Left forelimb (tissue), 1 donor: ENCODE results near the gene SMARCC1.

ENCODE experiments used
- DNase-seq: peaks from one replicate; pipeline ENCODE4 v3.0.0-alpha.2; 2018; ENCODE audit warnings: low spot score

Gene SMARCC1

DNA sequence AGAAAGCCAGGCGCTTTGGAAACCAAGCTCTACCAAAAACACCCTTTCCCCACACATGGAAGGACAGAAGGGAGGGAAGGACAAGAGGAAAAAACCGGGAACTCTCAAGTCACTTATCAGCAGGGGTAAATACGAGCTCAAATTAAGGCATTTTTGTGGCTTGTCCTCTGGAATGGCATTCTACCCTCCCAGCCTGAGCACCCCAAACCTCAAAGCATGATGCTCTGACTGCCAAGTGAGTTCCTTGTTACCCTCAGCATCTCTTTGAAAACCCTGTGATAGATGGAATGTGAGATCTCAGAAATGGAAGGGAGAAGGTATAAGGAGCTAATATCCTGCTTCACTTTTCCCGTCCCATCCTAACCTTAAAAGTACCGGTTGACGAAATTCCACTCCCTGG, 194.9 kb downstream of the SMARCC1 start:
- no peak for DNase-seq

DNA sequence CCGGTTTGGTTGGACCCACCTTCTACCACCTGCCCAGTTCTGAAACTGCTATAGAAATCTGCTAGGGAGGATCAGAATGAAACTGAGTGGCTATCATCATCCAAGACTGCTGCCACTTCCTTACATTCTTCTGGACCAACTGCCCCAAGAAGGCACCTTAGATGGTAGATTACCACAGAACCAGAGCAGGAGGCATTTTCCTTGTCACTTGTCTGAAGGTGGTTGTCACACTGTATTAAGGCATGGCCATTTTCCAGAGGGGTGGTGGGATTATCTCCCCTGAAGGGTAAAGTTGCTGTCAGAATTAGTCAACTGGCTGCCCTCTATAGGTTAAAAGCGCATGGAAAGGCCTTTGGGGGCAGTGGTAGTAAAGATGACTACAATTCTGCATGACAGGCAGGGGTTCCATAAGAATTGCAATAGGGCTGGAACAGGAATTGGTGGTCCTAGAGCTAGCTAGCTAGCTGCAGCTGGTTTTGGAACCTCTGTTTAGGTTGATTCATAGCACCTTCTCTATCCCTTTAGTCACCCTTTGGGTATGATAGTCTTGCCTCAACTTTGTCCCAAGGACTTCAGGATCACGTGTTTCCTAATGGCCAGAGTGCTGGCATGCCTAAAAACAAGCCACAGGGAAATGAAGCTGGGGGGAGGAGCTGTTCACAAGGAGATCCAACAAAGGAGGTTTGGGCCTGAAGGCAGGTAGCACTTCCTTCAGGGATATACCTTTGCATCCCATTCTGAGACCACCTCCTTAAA, 198.2 kb downstream of the SMARCC1 start:
- DNase-seq, result no peak

DNA sequence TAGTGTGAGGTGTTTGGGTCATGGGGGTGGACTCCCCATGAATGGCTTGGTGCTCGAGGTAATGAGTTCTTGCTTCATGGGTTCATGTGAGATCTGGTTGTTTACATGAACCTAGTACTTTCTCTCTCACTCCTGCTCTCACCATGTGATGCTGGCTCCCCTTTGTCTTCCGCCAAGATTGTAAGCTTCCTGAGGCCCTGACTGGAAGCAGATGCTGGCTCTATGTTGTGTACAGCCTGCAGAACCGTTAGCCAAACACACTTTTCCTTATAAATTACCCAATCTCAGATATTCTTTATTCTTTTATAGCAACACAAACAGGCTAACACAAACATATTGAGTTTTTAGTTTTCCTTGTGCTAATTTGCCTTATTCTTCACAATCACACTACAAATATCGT, 199.9 kb downstream of the SMARCC1 start:
- no peak for DNase-seq

DNA sequence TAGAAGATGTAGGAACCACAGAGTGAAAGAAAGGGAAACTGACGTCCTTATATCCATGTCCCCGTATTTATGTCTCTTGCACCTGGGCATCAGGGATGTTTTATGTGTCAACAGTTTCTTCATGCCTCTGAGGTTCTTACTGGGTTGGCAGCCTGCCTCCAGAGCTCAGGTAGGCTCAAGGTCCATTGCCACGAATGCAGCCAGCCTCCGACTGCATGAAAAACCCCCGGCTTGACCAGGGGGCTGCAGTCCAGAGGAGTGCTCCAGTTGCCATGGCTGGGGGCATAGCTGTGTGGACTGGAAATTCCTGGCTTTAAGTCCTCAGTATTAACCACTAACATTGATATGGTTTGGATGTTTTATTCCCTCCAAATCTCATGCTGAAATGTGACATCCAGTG, 200.3 kb downstream of the SMARCC1 start:
- DNase-seq, result no peak

DNA sequence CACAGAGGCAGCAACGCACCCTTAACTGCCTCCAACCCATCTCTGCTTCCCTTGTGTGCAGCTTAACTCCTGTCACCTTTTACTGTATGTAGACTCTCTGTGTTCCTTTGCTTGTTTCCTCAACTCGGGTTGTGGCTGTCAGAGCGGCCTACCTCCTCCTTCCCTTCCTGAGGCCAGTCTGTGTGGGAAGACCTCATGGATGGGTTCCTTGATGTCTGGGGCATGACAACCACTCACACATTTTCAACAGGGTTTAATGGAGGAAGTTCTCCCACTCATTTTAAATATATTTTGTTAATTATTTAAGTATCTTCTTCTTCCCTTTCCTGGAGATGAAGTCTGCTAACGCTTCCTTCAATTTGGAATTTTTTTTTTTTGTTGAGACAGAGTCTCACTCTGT, 201.2 kb downstream of the SMARCC1 start:
- no peak for DNase-seq

GRCh38 chr3:47579875-47580274, 201.8 kb downstream of the SMARCC1 start:
- DNase-seq, result no peak

- no peak for DNase-seq
These were observed 202.7 kb downstream of the SMARCC1 start, which contains the start of gene CSPG5 for GRCh38 chr3:47578691-47579632. Gene CSPG5, minus strand, starts transcription at chr3:47578865. Its CDS starts 172 bp downstream, at chr3:47578693.

- DNase-seq, result peak; percentile 71
These were observed 203.5 kb downstream of the SMARCC1 start for GRCh38 chr3:47578119-47578632.

- DNase-seq, result no peak
These were observed 204.0 kb downstream of the SMARCC1 start for GRCh38 chr3:47577583-47578118.

DNA sequence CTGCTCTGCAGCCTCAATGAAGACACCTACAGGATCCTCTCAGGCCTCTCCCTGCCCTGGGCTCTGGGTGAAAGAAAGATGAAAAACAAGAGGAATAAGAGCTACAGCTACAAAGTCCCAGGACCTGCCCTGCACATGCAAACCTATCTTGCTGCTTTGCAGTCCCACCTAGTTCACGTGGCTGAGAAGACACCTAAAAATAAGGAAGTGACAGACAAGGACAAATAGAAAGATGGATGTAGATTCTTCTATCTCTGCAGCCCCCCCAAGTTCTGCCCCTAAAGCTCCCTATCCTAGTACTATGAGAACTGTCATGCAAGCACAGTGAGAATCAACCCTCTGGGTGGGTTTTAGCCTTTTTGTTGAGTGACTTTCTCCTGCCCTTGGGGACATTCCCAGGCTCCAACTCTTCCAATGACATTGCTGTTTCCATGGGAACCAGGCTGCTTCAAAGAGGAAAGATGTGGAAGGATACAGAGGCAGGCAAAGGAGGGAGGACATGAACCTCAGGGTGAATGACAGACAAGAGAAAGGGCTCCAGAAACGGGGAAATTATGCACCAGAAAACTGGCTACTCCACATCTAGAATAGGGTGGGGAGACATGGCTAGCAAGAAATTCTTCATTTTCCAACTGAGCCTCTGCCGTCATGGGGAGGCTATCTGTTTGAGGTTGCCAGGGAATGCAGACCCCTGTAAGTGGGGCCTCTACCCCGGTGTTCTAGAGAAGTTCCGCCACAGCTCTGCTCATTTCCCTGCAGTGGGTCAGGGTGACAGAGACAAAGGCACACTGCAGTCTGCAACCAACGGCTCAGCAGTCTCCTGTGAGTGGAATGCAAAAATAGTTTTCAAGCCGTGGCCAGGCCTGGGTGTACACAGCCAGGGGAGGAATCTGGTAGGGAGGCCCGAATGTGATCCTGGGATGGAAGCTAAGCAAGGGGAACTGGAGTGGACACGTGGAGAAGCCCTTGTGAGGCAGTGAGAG, 208.2 kb downstream of the SMARCC1 start:
- DNase-seq, result no peak

DNA sequence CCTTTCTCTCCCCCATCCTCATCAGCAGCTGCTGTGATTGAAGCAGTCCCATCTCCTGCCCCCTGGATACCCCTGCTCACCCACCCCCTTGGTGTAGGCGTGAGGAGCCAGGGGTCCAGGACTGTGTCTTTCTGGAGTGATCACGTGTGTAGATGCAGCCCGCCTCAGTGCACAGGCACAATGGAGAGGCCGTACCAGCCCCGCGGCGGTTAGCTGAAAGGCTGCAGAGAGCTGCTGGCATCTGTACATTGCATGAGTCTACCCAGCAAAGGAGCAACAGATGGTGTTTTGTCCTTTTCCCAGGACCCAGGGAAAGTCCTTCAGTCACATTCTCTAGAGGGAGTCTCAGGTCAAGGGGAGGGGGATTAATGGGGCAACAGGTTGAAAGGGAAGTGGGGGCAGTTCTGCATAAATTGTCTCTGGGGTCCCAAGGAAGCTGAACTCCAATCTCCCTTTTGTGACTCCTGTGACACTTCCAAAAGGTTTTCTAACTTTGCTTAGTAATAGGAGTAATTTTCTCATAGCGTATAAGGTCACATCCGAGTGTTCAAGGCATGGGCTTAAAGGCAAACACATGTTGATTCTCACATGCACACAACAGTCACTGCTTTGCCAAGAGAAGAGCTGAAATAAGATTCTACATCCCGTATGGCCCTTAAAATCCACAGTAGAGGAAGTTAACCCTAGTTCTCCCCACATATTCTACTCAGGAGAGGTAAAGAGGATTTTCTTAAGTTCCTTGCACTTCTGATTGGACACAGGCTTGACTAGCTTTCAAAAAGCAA, 210.1 kb downstream of the SMARCC1 start:
- DNase-seq, result no peak

DNA sequence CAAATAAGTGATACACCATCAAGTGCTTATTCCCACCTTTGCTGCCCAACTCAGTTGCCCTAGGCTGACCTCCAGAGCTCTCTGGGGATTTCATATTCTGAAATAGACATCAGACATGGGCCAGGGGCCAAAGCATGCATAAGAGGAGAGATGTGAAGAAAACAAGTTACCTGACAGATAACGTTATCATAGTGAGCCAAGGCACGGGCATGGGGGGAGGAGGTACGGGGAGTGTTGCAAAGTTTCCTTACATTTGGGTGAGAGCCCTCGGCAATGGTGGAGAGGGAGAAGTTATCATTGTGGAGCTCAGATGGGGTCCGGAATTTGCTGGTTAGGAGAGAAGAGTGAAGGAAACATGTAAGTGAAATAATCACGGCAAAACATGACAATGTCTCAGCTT, 212.8 kb downstream of the SMARCC1 start:
- no peak for DNase-seq

- no peak for DNase-seq
These were observed 214.5 kb downstream of the SMARCC1 start for GRCh38 chr3:47567149-47567548.

- no peak for DNase-seq
These were observed 215.0 kb downstream of the SMARCC1 start for GRCh38 chr3:47566667-47567066.

DNA sequence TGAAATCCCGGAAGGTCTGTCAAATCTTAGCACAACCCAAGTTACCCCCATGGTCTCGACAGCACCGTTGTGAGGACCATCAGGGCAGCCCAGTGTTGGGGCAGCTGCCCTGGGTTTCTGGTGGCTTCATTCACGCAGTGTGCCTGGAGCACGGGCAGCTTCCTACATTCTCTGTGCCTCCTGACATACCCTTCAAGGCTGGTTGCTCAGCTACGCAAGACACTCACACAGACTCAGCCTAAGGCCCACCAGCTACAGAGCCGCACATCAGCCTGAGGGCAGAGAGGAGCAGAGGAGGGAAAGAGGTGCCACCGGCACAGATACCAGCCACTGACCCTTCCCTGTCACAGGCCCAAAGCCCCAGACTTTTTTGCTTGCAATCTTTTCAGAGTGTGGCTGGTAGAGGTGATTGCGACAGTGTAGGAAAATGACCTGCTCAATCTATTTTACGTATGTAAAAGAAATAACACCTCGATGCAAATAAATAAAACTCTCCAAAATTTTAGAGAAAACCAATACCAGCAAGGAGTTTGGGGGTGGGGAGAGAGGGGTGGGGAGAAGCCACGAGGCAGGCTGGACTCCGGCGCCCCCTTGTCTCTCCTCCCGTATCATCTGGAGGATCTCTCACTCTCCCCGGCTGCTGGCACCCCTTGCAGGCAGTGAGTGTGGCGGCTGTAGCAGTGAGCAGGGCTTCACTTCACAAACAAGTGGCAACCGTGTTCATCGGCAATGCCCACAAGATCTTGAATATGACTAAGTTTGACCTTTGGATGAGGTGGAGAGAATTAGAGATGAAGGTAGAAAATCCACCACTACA, 215.8 kb downstream of the SMARCC1 start:
- no peak for DNase-seq

DNA sequence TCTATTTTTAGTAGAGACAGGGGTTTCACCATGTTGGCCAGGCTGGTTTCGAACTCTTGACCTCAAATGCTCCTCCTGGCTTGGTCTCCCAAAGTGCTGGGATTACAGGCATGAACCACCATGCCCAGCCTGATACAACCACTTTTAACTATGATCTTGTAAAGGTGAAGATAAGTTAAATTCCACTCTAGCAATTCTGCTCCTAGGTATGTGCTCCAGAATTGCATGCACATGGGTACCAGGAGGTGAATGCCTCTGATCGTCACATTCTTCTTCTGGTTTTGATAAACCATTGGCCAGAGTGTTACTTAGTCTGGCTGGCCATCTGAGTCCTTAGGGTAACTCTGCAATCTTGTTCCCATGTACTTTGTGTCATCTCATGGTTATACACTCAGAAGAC, 225.3 kb downstream of the SMARCC1 start:
- no peak for DNase-seq

DNA sequence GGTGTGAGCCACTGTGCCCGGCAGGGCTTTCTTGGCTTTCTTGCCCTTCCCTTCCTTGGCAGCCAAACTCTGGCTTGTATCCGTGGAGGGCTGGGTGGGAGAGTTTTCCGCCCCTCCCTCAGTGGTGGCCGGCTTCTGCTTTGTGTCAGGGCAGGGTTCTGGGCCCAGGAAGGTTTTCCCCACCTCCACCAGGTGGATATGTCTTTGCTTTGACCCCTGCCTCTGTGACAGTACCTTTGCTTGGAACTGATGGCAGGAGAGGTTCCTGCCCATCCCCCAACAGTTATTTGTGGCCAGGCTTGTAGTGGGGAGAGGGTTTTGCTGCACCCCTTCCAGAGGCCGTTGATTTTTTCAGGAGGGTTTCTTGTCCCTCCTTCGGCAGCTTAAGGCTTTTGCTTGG, 227.4 kb downstream of the SMARCC1 start:
- DNase-seq, result no peak

DNA sequence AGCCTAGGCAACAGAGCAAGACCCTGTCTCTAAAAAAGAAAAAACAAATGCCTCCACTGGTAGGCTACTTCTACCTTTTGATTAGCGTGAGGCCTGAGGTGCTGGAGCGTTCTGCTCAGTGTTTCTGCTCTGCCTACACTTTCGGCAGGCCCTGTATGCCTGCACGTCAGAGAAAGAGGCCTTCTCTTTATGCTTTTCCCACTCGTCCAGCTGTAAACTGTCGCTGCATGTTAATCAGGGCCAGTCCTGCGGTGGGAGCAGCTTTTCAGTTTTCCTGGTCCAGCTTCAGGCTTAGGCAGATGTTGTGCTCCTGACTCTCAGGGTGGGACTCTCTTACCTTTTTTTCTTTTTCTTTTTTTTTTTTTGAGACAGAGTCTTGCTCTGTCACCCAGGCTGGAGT, 228.3 kb downstream of the SMARCC1 start:
- DNase-seq, result no peak

DNA sequence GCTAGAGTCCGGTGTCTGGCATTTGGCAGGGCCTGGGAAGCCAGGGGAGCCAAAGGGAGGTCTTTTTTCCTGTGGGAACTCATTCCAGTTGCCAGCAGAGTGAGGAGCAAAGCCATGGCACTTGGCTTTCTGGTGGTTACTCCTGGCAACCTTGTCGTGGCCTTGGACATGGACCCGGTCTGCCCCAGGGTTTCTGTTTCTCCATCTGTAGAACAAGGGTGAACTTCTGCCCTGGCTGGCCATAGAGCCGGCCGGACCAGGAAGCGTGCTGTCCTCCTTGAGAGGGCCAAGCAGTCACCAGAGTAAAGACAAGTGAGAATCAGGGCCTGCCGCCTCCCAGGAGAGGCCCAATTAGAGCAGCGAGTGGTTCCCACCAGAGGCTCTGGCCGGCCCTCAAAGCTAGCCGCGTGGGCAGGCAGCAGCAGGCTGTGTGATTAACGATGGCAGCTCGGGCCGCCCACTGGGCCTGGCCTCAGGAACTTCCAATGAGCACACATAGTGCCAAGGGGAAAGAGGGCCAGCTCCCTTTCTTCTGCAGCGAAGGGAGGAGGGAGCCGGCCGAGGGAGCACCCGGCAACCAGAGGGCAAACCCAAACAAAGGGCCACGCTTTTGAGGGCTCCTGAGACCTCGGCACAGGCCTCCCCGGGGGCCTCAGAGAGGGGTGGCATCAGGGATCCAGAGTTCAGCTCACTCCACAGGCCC, 239.1 kb downstream of the SMARCC1 start:
- DNase-seq, result no peak
